Gastrocnemius medialis (tissue), 4 donors: ENCODE data around the gene CCDC17.

Experiments
- POLR2A ChIP-seq, 2 donors: fragments of 450-650 bp; IDR thresholded peaks; one replicate each; pipeline ENCODE4 v1.6.1; 2017; ENCODE audit warnings: antibody characterized with exemption in 2 of 2, mild to moderate bottlenecking in 2 of 2, moderate library complexity in 2 of 2
- TF ChIP-seq, protein P1 (sequence below), 5 experiments: fragments of 450-650 bp in 3 of 5; fragments of 200-600 bp in 2 of 5; sonication (generic) in 2 of 5; IDR thresholded peaks in 4 of 5; conservative IDR thresholded peaks in 1 of 5; 1 replicate in 4 of 5; 2 replicates in 1 of 5; pipeline ENCODE4 v1.5.1; 2016 to 2019; ENCODE audit warnings: antibody characterized with exemption in 5 of 5, mild to moderate bottlenecking in 3 of 5, moderate library complexity in 3 of 5

DNA sequence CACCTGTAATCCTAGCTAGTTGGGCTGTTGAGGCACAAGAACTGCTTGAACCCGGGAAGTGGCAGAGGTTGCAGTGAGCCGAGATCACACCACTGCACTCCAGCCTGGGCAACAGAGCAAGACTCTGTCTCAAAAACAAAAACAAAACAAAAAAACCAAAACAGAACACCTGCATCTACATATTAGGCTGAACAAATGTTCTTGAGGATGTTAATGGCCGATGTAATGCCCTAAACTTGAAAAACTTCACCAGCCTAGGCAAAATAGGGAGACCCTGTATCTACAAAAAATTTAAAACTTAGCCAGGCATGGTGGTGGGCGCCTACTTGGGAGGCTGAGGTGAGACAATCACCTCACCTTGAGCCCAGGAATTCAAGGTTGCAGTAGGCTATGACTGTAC is 44.7 kb upstream of the CCDC17 start:
- TF ChIP-seq, protein P1, sequence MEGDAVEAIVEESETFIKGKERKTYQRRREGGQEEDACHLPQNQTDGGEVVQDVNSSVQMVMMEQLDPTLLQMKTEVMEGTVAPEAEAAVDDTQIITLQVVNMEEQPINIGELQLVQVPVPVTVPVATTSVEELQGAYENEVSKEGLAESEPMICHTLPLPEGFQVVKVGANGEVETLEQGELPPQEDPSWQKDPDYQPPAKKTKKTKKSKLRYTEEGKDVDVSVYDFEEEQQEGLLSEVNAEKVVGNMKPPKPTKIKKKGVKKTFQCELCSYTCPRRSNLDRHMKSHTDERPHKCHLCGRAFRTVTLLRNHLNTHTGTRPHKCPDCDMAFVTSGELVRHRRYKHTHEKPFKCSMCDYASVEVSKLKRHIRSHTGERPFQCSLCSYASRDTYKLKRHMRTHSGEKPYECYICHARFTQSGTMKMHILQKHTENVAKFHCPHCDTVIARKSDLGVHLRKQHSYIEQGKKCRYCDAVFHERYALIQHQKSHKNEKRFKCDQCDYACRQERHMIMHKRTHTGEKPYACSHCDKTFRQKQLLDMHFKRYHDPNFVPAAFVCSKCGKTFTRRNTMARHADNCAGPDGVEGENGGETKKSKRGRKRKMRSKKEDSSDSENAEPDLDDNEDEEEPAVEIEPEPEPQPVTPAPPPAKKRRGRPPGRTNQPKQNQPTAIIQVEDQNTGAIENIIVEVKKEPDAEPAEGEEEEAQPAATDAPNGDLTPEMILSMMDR (IDR thresholded peaks at IDR 0.05 in 4 of 5, conservative IDR thresholded peaks at IDR 0.05 in 1 of 5) = no peak
- TF ChIP-seq POLR2A (IDR thresholded peaks at IDR 0.05) = no peak
